Right forelimb (tissue), 1 donor: ENCODE measurements around the gene CSMD2.

Experiments
- DNase-seq: peaks from one replicate; pipeline ENCODE4 v3.0.0-alpha.2; 2018

CSMD2 gene

GRCh38 chr1:33706634-33707255 is 458.3 kb downstream of the CSMD2 start:
- DNase-seq = no peak

DNA sequence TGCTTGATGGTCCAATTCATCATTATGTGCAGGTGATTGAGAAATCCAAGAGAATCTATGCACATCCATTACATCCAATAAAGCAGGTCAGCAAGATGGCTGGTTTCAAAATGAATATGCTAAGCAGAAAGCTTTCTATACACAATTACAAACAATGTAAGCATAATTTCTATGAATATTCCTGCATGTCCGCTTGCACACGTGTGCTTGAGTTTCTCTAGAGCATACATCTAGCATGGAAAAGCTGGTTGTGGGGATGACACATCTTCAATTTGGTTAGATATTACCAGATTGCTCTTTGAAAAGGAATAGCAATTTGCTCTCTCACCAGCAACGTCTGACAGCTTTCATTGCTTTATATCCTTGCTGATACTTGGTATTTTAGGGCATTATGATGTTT is 461.6 kb downstream of the CSMD2 start:
- DNase-seq = no peak

GRCh38 chr1:33698361-33699035 is 466.5 kb downstream of the CSMD2 start:
- no peak for DNase-seq

DNA sequence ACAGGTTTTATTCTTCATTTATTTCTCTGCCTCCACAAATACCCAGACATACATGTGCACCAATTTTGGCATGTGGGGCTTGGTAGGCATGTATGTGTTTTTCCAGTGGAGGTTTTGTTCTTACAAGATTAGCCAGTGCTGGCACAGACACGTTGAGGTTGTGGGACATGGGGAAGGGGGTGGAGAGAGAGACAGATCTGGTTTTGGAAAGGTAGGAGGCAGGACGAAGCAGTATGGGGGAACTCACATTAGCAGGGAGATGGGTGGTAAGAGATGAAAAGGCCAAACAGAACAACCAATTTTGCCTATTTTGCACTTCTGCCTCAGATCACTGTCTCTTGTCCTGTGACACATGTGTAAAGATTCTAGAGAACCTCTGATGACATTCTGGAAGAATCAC is 467.2 kb downstream of the CSMD2 start:
- no peak for DNase-seq

DNA sequence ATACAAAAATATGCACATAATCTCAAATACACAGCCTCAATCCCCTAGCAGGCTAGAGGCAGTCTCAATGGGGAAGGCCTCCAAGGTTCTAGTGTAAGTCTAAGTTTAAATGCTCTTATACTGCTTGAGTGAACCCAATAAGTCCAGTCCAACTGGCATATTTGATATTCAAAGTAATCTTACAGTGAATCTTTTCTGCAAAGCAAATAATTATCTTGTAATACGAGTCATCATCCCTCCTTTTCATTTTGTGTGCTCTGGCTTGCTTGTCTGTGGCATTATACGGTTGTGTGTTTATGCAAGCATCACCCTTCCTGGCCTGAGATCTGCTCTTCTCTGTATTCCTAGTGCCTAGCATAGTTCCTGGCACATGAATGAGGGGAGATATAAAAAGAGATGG is 468.1 kb downstream of the CSMD2 start:
- DNase-seq = no peak

GRCh38 chr1:33696311-33696710 is 468.7 kb downstream of the CSMD2 start:
- no peak for DNase-seq

DNA sequence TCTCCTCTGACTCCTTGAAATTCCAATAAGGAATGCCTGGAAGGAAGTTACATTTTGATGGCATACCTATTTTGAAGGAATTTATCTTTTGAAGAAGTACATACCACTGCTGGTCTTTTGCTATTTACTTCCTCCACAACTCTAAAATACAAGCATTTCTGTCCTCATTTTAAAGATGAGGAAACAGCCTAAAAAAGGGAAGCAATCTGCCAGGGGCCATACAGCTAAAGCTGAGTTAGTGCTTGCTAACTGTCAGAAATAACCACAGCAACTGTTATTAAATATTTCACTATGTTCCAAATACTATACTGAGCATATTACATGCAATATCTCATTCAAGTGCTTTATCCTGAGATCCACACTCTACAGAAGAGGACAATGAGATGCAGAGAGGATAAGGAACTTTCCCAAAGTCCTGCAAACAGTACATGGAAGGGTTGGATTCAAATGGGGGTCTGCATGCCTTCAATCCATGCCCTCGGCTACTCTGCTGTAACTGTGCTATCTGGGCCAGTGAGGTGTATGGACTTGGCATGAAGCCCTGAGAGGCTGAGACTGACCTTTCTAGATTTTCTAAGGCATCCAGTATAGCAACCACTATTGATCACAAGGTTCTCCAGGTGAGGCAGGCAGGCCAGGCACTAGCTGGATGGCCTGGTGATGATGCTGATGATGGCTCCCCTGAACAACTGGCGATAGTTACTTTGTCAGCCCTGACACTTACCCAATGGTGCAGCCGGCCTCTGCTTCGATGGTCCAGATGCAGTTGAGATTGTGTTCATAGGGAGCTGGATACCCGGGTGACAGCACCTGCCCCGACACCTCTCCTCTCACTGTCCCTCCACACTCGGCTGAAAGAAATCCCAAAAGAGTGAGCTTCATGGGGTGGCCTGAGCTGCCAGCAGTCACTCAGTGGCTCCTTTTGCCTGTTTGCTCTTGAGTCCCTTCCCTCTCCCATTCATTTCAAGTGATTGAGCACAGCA is 472.5 kb downstream of the CSMD2 start:
- DNase-seq = no peak

GRCh38 chr1:33687000-33687399 is 478.0 kb downstream of the CSMD2 start:
- no peak for DNase-seq

DNA sequence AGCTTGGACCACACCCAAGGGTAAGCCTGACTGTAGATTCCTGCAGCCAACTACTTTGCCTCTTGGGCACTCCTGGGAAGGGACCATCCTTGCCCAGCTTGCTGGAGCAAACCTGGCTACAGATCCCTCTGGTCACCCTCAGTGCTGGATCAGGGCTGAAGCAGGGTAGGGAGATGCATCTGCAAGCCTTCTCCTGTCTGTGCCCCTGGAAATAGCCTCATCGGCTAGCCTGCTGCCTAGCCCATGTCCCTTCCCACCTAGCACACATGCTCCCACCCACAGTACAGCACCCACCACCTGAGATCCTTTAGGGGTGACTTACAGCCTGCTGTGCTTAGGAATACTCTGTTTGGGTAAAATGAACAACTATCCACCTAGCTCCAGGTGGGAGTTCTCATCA is 478.5 kb downstream of the CSMD2 start:
- DNase-seq = no peak

DNA sequence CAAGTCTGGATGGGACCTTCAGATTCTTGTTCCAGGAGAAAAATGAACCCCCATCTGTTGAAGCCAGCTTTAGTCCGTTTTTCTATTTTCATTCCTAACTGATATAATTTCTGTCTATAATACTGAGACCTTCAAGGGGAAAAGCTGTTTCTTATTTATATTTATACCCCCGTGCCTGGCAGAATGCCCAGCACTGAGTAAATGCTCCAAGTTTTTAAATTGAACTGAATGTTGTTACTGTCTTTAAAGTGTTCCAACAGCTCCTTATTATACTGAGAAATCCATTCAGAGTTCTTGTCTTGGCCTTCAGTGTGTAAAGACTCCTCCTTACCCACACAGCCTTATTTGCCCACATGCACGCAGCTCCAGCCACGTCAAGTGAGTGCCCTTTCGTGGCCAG is 479.8 kb downstream of the CSMD2 start:
- DNase-seq = no peak

DNA sequence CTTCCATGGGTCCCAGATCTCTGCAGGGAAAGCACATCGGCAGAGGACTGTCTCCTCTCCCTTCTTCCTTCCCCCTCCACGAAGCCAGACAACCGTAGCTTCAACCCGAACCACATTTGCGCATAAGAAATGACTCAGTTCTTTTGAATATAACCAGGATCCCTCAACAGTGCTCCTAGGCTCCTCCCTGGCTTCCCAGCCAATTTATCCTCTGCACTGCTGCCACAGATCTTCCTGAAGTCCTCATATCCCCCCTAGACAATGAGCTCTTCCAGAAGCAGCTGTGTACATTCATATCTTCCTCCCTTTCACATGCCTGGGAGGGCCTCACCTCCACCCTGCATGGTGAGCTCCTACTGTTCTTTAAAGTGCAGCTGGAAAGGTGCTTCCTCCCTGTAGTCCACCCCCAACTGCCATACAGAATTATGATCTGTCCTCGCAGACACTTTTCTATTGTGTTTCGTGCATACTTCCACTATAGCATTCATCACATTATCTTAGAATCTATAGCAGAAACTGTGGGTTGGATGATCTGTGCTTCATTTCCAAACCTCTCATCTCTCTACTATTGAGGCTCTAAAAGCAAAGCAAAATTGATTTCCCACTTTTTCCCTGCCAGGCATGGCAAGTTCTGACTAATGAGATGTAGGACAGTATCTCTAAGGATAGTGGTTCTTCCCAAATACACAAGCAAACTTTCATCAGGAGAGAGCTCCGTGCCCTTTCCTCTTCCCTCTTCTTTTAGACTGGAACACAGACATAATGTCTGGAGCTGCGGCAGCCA is 480.4 kb downstream of the CSMD2 start:
- DNase-seq = no peak

GRCh38 chr1:33683913-33684312 is 481.1 kb downstream of the CSMD2 start:
- no peak for DNase-seq

- no peak for DNase-seq
Observed at GRCh38 chr1:33682371-33682770, 482.7 kb downstream of the CSMD2 start.

GRCh38 chr1:33680281-33680840 is 484.7 kb downstream of the CSMD2 start:
- DNase-seq = no peak

DNA sequence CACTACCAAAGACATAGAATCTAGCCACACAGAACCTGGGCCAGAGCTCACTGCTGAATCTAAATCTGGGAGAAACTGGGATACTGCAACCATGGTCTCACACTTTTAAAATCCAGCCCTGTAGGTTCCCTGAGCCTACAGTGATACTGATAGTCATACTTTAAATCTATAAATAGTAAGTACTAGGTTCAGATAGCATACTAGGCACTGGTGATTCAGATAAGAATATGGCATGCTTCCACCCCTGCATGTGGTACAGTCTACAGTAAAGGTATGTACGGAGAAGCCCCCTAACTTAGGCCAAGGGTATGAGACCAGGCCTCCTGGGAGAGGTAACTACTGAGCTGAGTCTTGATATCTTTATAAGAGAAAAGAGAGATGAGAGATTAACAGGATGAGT is 494.5 kb downstream of the CSMD2 start:
- no peak for DNase-seq

GRCh38 chr1:33668695-33669094 is 496.3 kb downstream of the CSMD2 start:
- DNase-seq = no peak

DNA sequence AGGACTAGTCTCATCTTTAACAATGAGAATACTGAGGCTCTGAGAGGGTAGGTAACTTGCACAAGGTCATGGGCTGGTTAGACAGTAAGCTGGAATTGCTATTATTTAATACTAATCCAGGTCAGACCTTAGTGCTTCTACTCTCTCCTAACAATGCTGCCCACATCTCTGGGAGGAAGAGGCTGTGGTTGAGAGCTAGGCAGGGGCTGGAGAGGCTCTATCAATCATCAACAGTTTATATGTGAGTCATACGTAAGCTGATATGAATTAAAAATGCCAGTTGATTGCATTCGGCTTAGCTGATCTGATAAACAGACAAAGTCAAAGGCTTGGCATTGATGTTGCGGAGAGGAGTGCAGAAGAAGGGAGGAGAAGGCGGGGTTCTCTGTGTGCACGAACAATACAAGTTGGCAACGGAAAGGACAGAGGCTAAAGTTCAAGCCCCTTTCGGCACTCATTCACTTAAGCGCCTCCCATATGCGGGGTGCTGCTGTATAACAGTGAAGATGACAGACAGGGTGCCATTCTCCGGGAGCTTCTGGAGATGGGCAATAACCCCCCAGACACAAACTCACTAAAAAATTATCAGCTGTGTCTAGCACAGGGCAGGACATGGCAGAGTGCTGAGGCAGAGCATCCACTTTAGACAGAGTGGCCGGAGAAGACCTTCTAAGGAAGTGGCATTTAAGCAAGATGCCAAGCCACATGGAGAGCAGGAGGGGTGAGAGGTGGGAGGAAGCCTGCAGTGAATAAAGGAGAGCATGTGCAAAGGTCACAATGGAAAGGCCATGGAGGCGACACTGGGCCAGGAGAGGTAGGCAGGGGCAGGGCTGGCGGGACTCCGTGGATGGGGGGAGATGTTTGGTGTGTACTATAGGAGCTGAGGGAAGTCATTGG is 497.4 kb downstream of the CSMD2 start:
- no peak for DNase-seq

- DNase-seq = no peak
Observed at GRCh38 chr1:33666616-33667015, 498.4 kb downstream of the CSMD2 start.

- DNase-seq = no peak
Observed at GRCh38 chr1:33661811-33662454, 503.1 kb downstream of the CSMD2 start.

DNA sequence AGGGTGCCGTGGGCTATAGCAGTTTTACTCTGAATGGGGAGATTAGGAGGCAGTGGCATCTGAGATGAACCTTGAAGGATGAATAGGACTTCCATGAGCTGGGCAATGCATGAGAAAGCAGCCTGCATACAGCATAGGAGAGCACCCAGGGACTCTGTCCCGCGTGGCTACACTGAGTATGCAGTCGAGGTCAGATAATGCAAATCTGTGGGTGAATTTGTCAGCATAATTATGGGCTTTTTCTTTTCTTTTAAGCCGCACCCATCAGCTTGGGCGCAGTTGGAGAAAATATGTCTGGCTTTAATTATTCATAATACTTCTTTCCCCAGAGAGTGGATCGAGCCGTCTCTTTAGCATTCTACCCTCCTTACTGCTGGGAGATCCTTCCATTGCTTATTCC is 504.1 kb downstream of the CSMD2 start:
- DNase-seq = no peak

DNA sequence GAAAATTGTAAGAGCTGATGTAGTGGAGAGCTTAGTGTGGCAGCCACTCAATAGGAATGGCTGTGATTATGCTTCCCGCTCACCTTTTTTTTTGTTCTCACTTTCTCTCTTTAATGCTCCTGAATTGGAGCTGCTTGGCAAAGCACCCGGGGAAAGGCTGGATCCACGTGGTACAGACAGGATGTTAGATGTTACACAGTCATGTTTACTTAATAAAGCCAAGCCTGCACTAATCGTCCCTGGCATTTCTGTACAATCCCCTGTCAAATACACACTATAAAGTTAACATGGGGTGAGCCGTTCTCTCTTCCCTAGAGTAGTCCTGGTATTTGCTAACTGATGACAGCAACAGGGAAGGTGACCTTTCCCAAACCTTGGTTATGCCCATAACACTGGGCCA is 504.8 kb downstream of the CSMD2 start:
- DNase-seq = no peak
